ENCODE data around the gene MAPRE3.

The MAPRE3 gene

DNA sequence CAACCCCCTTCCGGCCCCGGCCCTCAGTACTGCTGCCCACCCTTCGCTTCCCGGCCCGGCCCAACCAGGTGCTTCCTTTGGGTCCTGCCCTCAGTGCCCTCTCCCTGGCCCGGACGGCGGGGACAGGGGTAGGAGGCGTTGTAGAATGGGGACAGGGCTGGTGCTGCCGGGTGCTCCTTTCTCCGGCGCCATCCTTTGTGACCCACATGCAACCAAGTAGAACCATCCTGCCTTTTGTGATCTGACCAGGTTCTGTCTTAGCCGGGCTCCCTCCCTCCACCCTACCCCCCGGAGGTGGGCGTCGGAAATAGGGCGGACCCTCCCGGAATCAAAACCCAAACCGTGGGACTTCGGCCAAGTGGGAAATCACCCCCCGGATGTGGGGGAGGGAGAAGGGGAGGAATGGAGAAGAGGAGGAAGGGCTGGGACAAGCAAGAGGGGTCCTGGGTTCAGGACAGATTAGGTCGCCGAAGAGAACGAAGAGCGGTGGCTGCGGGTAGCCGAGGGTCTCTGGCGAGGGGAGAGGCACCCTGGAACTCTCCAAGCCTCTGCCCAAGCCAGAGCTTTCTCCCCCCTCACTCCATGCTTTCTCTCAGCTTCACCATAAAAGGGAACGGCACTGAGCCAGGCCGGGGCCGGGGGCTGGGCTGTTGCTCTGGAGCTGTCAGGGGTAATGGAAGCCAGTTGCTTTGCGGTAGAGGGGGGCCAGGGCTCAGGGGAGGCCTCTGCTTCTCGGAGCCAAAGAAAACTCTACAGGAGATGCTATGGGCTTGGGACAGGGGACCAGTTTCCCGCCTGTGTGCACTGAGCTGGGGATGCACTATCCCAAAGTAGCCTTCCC lies 101.8 kb downstream of the MAPRE3 start:
- ATAC-seq, result peak; percentile 75
- TF ChIP-seq ZNF70 (CRISPR knock-in tag; IDR thresholded peaks at IDR 0.05) (peak; percentile 100), ISL1 (CRISPR knock-in tag; IDR thresholded peaks at IDR 0.05) (peak; percentile 19; the same call in 1 of the 2 replicates), BACH2 (CRISPR knock-in tag; IDR thresholded peaks at IDR 0.05; ENCODE audit: borderline replicate concordance) (no peak), OSR1 (CRISPR knock-in tag; IDR thresholded peaks at IDR 0.05) (no peak), RARB (CRISPR knock-in tag; IDR thresholded peaks at IDR 0.05) (no peak), TOX (CRISPR knock-in tag; IDR thresholded peaks at IDR 0.05; ENCODE audit: borderline replicate concordance) (no peak), GLIS3 (CRISPR knock-in tag; IDR thresholded peaks at IDR 0.05) (peak; percentile 11; the same call in 1 of the 2 replicates), PPARA (CRISPR knock-in tag; IDR thresholded peaks at IDR 0.05; ENCODE audit: borderline replicate concordance) (no peak), ARNTL (CRISPR knock-in tag; IDR thresholded peaks at IDR 0.05; ENCODE audit: borderline replicate concordance, low read depth) (no peak), ZC3H10 (CRISPR knock-in tag; IDR thresholded peaks at IDR 0.05) (no peak), ZFP30 (CRISPR knock-in tag; IDR thresholded peaks at IDR 0.05) (no peak), ZFP3 (CRISPR knock-in tag; IDR thresholded peaks at IDR 0.05) (no peak), SNAI2 (CRISPR knock-in tag; IDR thresholded peaks at IDR 0.05) (no peak), ESRRG (CRISPR knock-in tag; IDR thresholded peaks at IDR 0.05) (no peak), TCF4 (CRISPR knock-in tag; IDR thresholded peaks at IDR 0.05; ENCODE audit: borderline replicate concordance) (peak; percentile 81; the same call in 1 of the 2 replicates), ZNF565 (CRISPR knock-in tag; conservative IDR thresholded peaks at IDR 0.05; ENCODE audit: low read depth) (no peak)
- TF ChIP-seq, protein P1, sequence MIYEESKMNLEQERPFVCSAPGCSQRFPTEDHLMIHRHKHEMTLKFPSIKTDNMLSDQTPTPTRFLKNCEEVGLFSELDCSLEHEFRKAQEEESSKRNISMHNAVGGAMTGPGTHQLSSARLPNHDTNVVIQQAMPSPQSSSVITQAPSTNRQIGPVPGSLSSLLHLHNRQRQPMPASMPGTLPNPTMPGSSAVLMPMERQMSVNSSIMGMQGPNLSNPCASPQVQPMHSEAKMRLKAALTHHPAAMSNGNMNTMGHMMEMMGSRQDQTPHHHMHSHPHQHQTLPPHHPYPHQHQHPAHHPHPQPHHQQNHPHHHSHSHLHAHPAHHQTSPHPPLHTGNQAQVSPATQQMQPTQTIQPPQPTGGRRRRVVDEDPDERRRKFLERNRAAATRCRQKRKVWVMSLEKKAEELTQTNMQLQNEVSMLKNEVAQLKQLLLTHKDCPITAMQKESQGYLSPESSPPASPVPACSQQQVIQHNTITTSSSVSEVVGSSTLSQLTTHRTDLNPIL (CRISPR knock-in tag; IDR thresholded peaks at IDR 0.05; ENCODE audit: low read depth), result no peak
- TF ChIP-seq, protein P2, sequence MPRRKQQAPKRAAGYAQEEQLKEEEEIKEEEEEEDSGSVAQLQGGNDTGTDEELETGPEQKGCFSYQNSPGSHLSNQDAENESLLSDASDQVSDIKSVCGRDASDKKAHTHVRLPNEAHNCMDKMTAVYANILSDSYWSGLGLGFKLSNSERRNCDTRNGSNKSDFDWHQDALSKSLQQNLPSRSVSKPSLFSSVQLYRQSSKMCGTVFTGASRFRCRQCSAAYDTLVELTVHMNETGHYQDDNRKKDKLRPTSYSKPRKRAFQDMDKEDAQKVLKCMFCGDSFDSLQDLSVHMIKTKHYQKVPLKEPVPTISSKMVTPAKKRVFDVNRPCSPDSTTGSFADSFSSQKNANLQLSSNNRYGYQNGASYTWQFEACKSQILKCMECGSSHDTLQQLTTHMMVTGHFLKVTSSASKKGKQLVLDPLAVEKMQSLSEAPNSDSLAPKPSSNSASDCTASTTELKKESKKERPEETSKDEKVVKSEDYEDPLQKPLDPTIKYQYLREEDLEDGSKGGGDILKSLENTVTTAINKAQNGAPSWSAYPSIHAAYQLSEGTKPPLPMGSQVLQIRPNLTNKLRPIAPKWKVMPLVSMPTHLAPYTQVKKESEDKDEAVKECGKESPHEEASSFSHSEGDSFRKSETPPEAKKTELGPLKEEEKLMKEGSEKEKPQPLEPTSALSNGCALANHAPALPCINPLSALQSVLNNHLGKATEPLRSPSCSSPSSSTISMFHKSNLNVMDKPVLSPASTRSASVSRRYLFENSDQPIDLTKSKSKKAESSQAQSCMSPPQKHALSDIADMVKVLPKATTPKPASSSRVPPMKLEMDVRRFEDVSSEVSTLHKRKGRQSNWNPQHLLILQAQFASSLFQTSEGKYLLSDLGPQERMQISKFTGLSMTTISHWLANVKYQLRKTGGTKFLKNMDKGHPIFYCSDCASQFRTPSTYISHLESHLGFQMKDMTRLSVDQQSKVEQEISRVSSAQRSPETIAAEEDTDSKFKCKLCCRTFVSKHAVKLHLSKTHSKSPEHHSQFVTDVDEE (CRISPR knock-in tag; IDR thresholded peaks at IDR 0.05), result peak; percentile 48; the same call in 1 of the 2 replicates
- TF ChIP-seq, protein P3, sequence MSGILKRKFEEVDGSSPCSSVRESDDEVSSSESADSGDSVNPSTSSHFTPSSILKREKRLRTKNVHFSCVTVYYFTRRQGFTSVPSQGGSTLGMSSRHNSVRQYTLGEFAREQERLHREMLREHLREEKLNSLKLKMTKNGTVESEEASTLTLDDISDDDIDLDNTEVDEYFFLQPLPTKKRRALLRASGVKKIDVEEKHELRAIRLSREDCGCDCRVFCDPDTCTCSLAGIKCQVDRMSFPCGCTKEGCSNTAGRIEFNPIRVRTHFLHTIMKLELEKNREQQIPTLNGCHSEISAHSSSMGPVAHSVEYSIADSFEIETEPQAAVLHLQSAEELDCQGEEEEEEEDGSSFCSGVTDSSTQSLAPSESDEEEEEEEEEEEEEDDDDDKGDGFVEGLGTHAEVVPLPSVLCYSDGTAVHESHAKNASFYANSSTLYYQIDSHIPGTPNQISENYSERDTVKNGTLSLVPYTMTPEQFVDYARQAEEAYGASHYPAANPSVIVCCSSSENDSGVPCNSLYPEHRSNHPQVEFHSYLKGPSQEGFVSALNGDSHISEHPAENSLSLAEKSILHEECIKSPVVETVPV (CRISPR knock-in tag; IDR thresholded peaks at IDR 0.05), result no peak
- TF ChIP-seq, protein P4, sequence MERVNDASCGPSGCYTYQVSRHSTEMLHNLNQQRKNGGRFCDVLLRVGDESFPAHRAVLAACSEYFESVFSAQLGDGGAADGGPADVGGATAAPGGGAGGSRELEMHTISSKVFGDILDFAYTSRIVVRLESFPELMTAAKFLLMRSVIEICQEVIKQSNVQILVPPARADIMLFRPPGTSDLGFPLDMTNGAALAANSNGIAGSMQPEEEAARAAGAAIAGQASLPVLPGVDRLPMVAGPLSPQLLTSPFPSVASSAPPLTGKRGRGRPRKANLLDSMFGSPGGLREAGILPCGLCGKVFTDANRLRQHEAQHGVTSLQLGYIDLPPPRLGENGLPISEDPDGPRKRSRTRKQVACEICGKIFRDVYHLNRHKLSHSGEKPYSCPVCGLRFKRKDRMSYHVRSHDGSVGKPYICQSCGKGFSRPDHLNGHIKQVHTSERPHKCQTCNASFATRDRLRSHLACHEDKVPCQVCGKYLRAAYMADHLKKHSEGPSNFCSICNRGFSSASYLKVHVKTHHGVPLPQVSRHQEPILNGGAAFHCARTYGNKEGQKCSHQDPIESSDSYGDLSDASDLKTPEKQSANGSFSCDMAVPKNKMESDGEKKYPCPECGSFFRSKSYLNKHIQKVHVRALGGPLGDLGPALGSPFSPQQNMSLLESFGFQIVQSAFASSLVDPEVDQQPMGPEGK (CRISPR knock-in tag; IDR thresholded peaks at IDR 0.05; ENCODE audit: borderline replicate concordance), result peak; percentile 78
- TF ChIP-seq, protein P5, sequence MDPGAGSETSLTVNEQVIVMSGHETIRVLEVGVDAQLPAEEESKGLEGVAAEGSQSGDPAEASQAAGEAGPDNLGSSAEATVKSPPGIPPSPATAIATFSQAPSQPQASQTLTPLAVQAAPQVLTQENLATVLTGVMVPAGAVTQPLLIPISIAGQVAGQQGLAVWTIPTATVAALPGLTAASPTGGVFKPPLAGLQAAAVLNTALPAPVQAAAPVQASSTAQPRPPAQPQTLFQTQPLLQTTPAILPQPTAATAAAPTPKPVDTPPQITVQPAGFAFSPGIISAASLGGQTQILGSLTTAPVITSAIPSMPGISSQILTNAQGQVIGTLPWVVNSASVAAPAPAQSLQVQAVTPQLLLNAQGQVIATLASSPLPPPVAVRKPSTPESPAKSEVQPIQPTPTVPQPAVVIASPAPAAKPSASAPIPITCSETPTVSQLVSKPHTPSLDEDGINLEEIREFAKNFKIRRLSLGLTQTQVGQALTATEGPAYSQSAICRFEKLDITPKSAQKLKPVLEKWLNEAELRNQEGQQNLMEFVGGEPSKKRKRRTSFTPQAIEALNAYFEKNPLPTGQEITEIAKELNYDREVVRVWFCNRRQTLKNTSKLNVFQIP (CRISPR knock-in tag; IDR thresholded peaks at IDR 0.05; ENCODE audit: borderline replicate concordance, low read depth), result no peak

DNA sequence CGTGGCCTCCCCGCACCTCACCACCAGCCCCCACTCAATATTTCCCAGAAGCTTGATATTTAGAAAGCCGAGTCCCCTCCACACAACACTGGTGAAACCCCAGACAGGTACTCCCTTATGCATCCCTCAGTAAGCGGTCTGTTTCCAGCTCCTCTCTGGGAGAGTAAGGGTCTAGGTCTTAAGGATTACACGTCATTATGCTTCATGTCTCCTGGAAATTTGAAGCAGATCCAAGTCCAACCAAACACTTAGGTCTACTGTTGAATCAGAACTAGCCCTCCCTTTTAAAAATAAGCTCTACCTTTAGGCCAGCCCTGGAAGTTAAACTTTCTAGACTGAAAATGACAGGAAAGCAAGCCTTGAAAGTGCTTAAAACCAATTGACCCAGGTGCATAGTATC lies 102.5 kb downstream of the MAPRE3 start:
- TF ChIP-seq CSDC2 (CRISPR knock-in tag; IDR thresholded peaks at IDR 0.05), result no peak
- no peak for TF ChIP-seq ZFP3 (CRISPR knock-in tag; IDR thresholded peaks at IDR 0.05)
- TF ChIP-seq, protein P4 (CRISPR knock-in tag; IDR thresholded peaks at IDR 0.05; ENCODE audit: borderline replicate concordance), result no peak
- no peak for TF ChIP-seq ZNF70 (CRISPR knock-in tag; IDR thresholded peaks at IDR 0.05)
- TF ChIP-seq ZNF8 (CRISPR knock-in tag; IDR thresholded peaks at IDR 0.05), result no peak
- TF ChIP-seq ZNF565 (CRISPR knock-in tag; conservative IDR thresholded peaks at IDR 0.05; ENCODE audit: low read depth), result no peak
- TF ChIP-seq RARB (CRISPR knock-in tag; IDR thresholded peaks at IDR 0.05), result no peak
- no peak for TF ChIP-seq BACH2 (CRISPR knock-in tag; IDR thresholded peaks at IDR 0.05; ENCODE audit: borderline replicate concordance)
- no peak for TF ChIP-seq PPARA (CRISPR knock-in tag; IDR thresholded peaks at IDR 0.05; ENCODE audit: borderline replicate concordance)
- TF ChIP-seq ISL1 (CRISPR knock-in tag; IDR thresholded peaks at IDR 0.05), result no peak
- no peak for TF ChIP-seq TCF4 (CRISPR knock-in tag; IDR thresholded peaks at IDR 0.05; ENCODE audit: borderline replicate concordance)
- TF ChIP-seq GLIS3 (CRISPR knock-in tag; IDR thresholded peaks at IDR 0.05), result no peak
- TF ChIP-seq ZFP30 (CRISPR knock-in tag; IDR thresholded peaks at IDR 0.05), result no peak
- TF ChIP-seq, protein P2 (CRISPR knock-in tag; IDR thresholded peaks at IDR 0.05), result no peak
- no peak for TF ChIP-seq SNAI2 (CRISPR knock-in tag; IDR thresholded peaks at IDR 0.05)
- TF ChIP-seq OSR1 (CRISPR knock-in tag; IDR thresholded peaks at IDR 0.05), result no peak
- no peak; the same call in 2 of the 3 replicates for ATAC-seq

Measured in SK-N-SH treated with all-trans-retinoic acid at 6 μM for 48 hours (cell line).